CD4-positive, alpha-beta T cell treated with Interleukin-21 for 1 hour (primary cell): ENCODE measurements around the gene COX8A.
A peak's percentile ranks its signal among the peaks of the same experiment; 100 is the strongest.
"Not testable (repeated sequence)": the region's sequence is repeated elsewhere in the genome, so short reads cannot be mapped to it uniquely, and the experiment has no call there.

Experiments used
- DNase-seq: peaks from one replicate; pipeline ENCODE4 v3.0.0-alpha.2; 2020

COX8A gene, protein sequence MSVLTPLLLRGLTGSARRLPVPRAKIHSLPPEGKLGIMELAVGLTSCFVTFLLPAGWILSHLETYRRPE

DNA sequence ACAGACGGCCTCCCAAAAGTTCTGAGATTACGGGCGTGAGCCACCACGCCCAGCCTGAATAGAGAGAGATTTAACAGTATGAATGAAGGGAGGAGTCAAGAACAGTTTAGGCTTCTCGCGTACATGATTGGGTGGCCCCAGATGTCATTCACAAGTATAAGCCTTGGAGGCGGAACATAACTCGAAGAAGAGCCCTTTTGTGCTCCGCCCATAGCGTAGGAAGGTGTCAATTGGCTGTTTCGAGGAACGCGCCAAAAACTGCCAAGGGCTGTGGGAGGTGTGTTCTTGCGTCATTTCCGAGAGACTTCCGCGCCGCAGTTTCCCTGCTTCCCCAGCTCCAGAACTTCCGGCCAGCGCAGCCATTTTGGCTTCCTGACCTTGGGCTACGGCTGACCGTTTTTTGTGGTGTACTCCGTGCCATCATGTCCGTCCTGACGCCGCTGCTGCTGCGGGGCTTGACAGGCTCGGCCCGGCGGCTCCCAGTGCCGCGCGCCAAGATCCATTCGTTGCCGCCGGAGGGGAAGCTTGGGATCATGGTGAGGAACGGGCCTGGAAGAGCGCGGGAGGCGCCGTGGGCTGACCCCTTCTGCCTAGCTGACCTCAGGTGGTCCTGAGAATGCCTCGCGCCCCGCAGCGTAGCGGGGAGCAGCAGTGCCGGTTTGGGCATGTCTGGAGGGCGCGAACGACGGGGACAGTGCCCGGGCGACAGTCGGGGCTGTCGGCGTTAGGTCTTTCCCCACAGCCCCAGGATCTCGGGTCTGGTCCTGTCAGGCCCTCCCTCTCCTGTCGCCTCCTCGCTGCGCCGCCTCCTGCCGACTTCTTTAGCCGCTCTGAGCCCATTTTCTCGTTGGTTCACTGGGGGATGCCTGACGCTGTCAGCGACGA, at the start of gene COX8A:
TSS of gene COX8A (plus strand) at position 362 of the 885 bp plus-strand sequence. CDS start at position 423, 61 bp downstream.
- DNase-seq, result peak; percentile 99

DNA sequence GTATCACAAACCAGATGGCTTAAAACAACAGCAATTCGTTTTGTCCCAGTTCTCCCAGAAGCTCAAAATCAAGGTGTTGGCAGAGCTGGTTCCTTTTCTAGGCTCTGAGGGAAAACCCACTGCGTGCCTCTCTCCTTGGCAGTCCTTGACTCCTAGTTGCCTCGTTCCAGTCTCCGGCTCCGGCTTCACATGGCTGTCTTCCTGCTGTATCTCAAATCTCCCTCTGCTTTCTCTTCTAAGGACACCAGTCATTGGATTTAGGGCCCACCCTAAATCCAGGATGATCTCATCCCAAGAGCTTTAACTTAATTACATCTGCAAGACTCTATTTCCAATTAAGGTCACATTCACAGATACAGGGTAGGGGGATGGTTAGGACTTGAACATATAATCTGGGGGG, 44.8 kb upstream of the COX8A start:
- no peak for DNase-seq

DNA sequence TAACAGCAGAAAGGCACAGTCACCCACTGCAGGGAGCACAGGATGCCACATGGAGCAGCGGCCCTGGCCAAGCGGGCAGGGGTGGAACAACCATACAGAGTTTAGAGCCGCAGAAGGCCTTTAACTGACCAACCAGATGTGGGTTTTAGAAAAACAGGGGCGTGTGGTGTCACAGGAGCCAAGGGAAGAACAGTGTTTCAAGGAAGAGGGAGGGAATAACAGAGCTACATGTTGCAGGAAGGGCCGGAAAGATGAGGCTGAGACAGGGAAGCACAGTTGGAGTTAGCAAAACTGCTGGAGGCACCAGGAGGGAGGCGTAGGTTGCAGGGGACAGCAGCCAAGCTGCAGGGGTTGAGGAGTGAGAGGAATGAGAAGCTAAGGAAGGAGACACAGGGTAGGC, 43.4 kb upstream of the COX8A start:
- no peak for DNase-seq

DNA sequence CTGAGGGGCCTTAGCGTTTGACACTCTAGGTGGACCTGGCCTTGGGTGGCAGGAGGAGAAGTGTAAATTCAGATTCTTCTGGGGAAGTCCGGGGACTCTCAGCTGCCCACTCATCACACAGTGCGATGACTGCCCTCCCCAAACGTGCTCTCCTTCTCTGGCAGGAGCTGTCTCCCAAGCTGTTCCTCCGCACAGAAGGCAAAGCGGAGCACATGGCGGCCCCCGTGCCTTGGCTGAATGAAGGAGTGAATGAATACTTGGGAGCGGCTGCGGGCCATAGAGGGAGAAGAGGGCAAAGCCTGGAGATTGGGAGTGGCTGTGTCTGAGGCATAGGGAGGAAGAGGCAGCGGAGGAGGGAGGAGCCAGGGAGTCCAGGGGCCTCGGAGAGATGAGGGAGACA, 42.5 kb upstream of the COX8A start:
- DNase-seq, result no peak

DNA sequence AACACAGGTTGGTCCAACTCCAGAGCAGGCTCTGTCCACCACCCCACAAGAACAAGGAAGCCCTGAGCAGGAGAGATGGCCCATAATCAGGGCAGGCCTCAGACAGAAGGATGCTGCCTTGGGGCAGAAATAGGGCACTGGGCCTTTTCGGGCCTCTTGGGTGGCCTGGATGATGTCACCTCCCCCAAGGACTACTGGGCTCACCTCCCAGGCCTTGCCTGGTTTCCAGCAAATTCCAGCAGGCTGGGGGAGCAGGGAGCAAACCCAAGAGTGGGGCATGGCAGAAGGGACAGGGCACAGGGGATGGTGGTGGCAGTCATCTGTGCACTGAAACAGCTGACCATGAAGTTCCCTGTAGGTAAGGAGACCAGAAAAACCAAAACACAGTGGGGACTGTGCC, 41.0 kb upstream of the COX8A start:
- no peak for DNase-seq

DNA sequence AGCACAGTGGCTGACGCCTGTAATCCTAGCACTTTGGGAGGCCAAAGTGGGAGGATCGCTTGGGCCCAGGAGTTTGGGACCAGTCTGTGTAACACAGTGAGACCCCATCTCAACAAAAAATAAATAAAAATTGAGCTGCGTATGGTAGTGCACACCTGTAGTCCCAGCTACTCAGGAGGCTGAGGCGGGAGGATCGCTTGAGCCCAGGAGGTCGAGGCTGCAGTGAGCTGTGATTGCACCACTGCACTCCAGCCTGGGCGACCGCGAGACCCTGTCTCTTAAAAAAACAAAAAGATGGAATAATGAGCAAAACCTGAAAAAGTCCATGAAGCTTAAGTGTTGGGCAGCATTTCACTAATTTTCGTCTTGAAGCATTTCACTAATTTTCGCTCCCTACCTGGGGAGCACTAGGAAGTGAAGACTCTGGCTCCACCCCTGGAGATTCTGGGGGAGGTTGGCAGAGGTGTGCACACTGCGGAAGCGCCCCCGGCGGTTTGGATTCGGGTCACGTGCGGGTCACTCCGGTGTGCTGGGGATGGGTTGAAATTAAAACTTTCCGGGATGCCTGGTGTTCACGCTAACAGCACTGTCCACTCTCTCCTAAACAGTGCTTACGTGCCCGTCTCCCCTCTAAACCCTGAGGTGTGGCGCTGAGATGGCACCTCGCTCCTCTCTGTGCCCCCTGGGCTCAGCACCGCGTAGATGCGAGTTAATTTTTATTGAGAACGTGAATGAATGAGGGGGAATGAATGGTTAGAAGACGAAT, 36.5 kb upstream of the COX8A start:
- DNase-seq, result peak; percentile 26

DNA sequence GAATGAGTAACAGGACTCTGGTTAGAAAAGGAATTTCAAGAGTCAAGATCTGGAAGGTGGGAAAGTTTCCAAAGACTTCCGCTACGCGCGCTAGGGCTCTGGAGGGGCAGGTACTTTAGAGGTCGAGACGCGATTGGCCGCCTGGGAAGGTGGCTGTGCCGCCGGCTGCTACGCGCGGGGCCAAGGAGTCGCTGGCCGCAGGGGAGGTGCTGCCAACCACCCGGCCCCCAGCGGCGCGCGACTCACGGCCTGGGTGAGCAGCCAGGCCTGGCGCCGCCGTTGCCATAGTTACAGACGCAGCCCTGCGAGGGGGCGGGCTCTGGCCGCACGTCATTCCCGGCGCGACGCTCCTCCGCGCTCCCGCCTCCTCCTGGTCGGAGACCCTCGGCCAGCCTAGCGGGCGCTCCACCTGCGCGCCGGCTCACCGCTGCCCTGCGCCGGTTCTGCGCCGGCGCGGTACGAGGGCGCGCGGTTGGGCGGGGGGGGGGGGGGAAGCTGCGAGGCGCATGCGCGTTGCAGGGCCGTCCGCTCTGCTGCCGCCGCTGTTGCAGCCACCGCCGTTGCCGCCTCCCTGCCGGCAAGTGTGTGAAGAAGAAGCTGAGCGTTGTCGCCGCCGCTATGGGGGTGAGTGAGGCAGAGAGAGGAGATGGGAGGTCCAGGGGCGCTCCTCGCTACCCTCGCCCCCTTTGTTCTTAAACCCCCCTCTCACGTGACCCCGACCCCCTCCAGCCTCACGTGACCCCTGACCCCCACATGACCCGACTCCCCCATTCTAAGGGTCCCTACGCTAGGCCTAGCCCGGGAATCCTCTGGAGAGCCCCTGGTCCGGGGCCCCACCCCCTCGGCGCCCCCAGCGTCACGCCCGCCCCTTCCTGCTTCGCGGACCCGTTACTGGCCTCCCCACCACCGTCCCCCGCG, 35.7 kb upstream of the COX8A start, which contains the start of gene NAA40:
TSS of gene NAA40 (plus strand) at position 524 of the 918 bp plus-strand sequence. CDS start at position 619, 95 bp downstream.
- DNase-seq, result peak; percentile 94

DNA sequence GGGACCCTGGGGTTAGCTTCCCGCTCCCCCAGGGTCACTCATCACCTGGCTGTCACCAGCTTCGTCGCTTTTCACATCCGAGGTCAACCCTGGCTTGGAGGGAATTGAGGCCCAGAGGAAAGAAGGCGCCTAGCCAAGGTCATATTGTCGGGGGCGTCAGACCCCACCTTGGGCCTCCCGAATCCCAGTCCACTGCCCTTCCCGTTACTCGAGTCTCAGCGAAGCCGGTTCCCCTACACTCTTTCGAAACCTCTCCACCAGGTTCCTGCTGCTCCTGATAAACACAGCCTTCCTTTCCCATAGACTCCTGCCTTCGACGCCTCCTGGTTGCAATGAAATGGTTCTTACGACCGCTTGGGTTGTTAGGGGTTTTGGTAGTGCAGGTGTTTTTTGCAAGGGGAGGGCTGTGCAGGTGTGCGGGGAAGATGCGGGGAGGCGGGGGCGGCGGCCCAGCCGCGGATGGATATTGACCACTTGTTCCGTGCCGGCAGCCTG, 35.0 kb upstream of the COX8A start:
- DNase-seq, result peak; percentile 16

DNA sequence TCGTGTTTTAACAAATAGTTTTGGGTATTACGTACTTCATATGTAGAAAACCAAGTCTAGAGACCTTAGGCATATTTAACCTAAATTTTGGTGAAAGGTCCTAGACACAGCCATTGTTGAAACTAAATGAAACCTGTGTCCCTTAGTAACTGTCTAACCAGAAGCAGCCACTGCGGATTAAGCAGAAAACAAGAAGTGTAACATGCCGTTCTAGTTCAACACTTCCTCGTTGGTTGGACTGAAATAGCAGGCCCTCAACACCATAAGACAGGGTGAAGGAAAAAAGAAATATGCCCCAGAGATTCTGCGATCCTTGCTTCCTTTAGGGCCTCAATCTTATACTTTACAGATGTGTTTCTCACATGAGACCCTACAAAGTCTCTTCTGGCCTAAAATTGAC, 33.6 kb upstream of the COX8A start:
- no peak for DNase-seq

DNA sequence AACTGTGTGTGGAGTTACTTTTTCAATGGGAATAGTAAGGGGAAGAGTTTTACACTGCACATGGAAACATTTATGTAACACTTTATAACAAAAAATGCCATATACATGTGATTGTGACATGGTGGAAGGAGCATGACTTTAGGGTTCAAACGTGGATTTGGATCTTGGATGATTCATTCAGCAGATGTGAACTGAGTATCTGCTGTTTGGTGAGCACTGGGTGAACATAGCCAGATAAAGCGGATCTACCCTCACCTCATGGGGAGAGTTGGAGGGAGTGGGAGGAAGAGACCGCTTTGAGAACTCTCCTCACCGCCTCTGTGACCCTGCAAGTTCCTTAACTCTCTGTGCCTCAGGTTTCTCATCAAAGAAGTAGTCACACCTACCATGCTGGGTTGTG, 32.5 kb upstream of the COX8A start:
- DNase-seq, result no peak

DNA sequence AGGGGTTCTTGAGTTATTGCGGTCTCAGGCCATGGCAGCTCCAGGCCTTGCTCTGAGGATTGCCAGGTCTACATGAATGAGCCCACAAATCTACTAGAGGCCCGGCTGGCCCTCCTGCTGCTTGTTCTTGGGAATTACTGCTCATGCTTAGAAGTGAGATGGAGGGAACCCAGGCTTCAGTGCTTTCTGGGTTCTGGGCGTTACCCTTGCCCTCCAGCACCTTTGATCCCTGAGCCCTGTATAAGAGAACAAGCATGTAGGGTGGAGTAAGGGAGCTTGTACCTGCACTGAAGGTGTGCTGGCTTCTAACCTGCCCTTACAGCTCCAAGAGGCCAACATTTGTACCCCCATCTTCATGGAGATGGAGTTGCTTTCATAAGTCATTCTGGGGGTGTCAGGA, 31.6 kb upstream of the COX8A start:
- no peak for DNase-seq

DNA sequence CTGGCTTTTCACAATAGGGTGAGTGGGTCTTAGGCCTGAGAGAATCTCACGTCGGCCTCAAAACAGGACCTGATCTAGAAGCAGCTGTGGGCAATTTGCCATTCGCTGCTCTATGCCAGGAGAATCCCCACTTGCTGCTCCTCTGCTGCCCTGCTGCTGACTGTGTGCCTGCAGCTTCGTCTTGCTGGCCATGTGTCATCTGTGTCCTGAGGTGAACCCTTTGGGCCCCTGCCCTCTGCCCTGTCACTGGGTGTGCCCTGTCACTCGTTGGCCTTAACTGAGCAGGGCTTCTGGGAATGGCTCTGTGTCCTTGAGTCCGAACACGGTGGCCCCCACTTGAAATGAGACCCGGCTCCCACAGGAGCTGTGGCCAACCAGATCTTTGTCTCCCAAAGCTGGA, 29.4 kb upstream of the COX8A start:
- no peak for DNase-seq

DNA sequence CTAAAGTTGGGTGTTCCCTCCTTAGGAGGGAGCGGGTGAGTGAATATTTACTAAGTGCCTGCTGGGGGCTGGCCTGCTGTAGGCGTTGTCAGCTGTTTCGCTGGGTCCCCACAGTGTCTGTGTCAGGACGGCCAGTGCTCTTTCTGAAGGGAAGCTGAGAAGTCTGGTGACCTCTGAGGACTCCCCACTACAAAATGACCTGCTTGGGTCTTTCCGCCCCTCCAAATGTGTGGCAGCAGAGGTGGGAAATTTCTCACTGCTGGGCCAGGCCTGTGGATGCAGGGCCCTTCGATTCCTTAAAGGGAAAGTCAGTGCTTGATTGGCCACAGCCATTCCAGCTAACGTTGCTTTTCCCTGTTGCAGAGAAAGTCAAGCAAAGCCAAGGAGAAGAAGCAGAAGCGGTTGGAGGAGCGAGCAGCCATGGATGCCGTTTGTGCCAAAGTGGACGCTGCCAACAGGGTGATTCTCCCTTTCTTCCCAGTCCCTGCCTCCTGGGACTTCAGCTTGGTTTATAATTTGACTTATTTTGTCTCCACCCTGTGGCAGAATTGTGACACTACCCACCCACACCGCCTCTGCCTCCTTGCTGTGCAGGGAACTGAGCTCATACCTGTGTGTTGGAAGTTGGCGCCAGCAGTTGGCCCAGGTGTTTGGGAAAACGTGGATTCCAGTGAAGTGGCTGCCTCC, 28.8 kb upstream of the COX8A start:
- peak; percentile 68 for DNase-seq

DNA sequence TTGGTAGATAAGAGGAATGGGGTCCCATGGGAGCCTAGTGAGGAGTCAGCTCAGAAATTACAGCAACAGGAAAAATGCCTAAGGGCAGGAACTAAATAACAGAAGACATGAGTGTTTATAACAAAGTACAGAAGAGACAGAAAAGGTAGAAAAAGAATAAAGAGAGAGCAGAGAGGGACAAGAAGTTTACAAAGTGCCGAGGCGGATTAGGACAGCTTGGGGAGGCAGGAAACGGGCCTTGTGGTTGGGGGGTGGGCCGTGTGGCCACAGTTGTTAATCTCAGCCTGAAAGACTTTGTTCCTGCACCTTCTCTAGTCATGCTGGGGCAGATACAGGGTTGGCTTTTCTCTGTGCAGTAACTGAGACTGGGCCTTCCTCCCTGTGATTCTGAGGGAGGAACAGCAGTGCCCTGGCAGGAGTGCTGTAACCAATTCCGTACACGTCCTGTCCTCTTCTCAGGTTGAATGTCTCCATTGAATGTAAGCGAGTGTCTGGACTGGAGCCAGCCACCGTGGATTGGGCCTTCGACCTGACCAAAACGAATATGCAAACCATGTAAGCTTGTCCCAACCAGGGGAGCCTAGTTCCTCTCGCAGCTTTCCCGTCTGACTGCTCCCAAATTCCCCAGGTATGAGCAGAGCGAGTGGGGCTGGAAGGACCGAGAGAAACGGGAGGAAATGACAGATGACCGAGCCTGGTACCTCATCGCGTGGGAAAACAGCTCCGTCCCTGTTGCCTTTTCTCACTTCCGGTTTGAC, 22.5 kb upstream of the COX8A start:
- peak; percentile 47 for DNase-seq

DNA sequence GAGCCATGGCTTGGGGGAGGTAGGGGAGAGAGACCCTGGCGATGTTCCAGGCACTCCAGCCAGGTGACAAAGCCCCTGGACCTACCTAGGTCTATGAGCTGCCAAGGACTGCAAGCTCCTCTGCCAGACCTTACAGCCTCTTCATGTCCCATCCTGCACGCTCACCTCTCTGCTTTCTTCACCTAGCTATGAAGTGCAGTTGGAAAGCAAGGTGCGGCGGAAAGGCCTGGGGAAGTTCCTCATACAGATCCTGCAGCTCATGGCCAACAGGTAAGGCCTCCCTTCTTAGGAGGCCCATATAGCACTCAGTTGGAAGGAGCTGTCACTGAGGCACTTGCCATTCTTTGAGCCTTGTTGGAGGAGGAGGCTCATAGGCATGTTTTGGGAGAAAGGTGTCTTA, 21.9 kb upstream of the COX8A start:
- no peak for DNase-seq

DNA sequence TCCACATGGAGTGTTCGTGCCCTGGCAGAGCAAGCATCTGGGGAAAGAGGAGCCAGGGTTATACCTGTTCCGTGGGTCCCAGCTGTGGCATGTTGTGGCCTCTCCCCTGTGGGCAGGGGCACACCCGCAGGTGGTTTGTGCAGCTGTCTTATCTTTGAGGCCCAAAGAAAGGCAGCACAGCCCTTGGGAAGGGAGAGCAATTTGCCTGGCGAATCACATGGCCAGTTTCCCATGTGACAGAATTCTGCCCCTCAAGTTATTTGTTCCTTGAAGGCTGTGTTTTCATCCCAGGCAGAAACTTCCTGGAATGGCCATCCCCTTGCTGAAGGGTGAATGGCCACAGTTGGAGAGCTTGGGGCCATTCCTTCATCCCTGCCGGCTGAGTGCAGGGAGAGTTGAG, 16.4 kb upstream of the COX8A start:
- DNase-seq, result no peak

DNA sequence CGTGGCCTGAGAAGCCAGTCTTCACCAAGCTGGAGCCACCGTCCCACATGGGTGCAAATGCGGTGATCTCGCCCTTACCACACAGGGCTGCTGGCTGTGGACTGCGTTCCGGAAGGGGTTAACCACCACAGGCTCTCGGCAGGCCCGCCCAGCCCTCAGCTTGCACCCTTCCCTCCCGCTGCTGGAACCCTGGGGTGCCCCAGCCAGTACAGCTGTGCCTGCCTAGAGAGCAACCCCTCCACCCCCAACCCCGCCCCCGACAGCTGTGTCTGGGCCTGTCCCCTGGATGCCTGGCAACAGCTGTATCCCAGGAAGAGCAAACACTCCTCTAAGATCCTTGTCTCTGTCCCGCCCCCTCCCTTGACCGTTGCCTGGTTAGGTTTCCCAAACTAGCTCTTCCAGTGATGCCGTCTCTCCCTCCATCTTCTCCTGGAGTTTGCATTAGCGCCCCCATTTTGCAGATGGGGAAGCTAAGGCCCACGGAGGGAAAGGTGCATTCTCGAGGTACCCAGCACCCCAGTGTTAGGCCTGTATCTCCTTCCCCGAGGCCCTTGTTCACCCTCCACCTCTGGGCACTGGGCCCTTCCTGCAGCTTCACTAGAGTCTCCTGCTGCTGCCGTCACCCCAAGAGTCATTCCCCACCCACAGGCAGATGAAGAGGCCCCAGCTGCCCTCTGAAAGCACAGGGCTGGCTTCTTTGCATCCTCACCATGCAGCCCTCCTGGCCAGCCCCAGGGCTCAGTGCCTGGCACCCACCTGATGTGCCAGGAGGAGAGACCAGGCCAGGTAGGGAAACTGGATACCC, 12.6 kb upstream of the COX8A start:
- DNase-seq, result peak; percentile 48

DNA sequence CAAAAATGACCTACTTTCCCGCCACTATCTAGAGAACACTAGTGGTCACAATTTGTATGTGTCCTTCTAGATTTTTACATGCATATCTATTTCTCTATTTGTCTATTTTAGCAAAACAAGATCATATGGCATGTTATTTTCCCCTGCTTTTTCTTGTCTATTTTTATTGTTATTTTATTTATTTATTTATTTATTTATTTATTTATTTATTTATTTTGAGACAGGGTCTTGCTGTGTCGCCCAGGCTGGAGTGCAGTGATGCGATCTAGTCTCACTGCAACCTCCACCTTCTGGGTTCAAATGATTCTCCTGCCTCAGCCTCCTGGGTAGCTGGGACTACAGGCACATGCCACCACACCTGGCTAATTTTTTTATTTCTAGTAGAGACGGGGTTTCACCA, 10.5 kb upstream of the COX8A start:
- not testable (repeated sequence) for DNase-seq

DNA sequence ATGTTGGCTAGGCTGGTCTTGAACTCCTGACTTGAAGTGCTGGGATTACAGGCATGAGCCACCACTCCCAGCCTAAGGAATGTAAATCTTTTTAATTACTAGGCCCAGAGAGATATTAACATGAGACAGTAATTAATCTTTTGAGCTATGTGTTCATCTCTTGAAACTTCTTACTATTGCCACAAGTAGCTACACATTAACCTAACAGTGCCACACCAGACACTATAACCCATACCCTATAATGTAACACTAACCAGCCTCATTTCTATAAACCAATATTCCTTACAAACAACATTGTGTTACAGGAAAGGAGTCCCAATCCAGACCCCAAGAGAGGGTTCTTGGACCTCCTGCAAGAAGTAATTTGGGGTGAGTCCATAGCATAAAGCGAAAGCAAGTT, 8.0 kb upstream of the COX8A start:
- no peak for DNase-seq

DNA sequence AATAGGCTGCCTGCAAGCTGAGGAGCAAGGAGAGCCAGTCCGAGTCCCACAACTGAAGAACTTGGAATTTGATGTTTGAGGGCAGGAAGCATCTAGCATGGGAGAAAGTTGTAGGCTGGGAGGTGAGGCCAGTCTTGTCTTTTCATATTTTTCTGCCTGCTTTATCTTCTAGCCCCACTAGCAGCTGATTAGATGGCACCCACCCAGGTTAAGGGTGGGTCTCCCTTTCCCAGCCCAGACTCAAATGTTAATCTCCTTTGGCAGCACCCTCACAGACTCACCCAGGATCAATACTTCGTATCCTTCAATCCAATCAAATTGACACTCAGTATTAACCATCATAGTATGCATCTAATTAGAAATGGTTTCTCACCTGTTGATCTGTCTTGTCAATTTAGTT, 5.0 kb upstream of the COX8A start:
- no peak for DNase-seq
